K562 (cell line): ENCODE data around the gene SKAP1. TPM values are rescaled to one million over a fixed set of nuclear protein-coding genes. Genes with fewer than 3 reads are reported as not detected.

Source experiments
- AFF1 ChIP-seq, 2 experiments: fragments of 450-650 bp; IDR thresholded peaks; 2 replicates each; pipeline ENCODE4 v1.6.1; 2018; ENCODE audit warnings: mild to moderate bottlenecking in 2 of 2, low read depth in 1 of 2; ENCODE audit not compliant: partially characterized antibody in 2 of 2
- ATF6 ChIP-seq: sonication (generic); formaldehyde crosslinking; IDR thresholded peaks from 2 replicates; pipeline ENCODE4 v1.4.0; 2020; ENCODE audit warnings: mild to moderate bottlenecking, missing genetic modification reagents
- ATF7 ChIP-seq: fragments of 450-650 bp; IDR thresholded peaks from 2 replicates; pipeline ENCODE4 v1.7.1; 2014; ENCODE audit warnings: mild to moderate bottlenecking, moderate library complexity
- CREB1 ChIP-seq, 2 experiments: sonication (generic) in 1 of 2; formaldehyde crosslinking in 1 of 2; IDR thresholded peaks; 2 replicates each; pipeline versions ENCODE4 v1.6.1 to v1.8.0; 2012 to 2022; ENCODE audit warnings: inconsistent platforms in 1 of 2, mild to moderate bottlenecking in 1 of 2, missing genetic modification reagents in 1 of 2, moderate library complexity in 1 of 2
- EP300 ChIP-seq: IDR thresholded peaks from 2 replicates; pipeline ENCODE4 v1.6.1; 2012; ENCODE audit warnings: low read length, improper control_type of control experiment
- MTA1 ChIP-seq: fragments of 450-650 bp; IDR thresholded peaks from 2 replicates; pipeline ENCODE4 v1.6.1; 2017; ENCODE audit warnings: borderline replicate concordance
- MTA2 ChIP-seq: fragments of 450-650 bp; IDR thresholded peaks from 2 replicates; pipeline ENCODE4 v1.6.1; 2016; ENCODE audit warnings: low read depth
- PHF8 ChIP-seq: fragments of 200-600 bp; sonication (generic); IDR thresholded peaks from 2 replicates; pipeline ENCODE4 v1.6.1; 2012; ENCODE audit warnings: mixed run types, mild to moderate bottlenecking, inconsistent platforms, low read length, moderate library complexity, borderline replicate concordance
- SOX6 ChIP-seq: fragments of 450-650 bp; IDR thresholded peaks from 2 replicates; pipeline ENCODE4 v1.6.1; 2014; ENCODE audit warnings: mild to moderate bottlenecking
- ZBTB11 ChIP-seq, 3 experiments: fragments of 200-800 bp in 1 of 3; fragments of 250-450 bp in 1 of 3; fragments of 450-650 bp in 1 of 3; sonication (Bioruptor Pico) in 1 of 3; sonication (Bioruptor generic) in 1 of 3; formaldehyde crosslinking in 1 of 3; IDR thresholded peaks; 2 replicates each; pipeline versions ENCODE4 v1.6.1 to v1.8.0; 2016 to 2022; ENCODE audit warnings: mild to moderate bottlenecking in 2 of 3, missing genetic modification characterization in 2 of 3, missing compliant biosample characterization in 1 of 3, moderate library complexity in 1 of 3
- ZNF316 ChIP-seq: fragments of 450-650 bp; IDR thresholded peaks from 2 replicates; pipeline ENCODE4 v1.6.1; 2016
- ZNF324 ChIP-seq: fragments of 250-450 bp; sonication (Bioruptor Pico); IDR thresholded peaks from 2 replicates; pipeline ENCODE4 v1.4.0; 2020; ENCODE audit warnings: mild to moderate bottlenecking
- ZSCAN32 ChIP-seq: fragments of 450-650 bp; formaldehyde crosslinking; IDR thresholded peaks from 2 replicates; pipeline ENCODE4 v1.4.0; 2020; ENCODE audit warnings: mild to moderate bottlenecking, moderate library complexity
- polyA plus RNA-seq, 8 experiments: library from polyadenylated mRNA; depleted of rRNA in 4 of 8; stranded (reverse) in 5 of 8; unstranded in 3 of 8; fragments of >200 nt; fragmentation: Nextera tagmentation in 2 of 8; fragmentation: Illumina TruSeq in 1 of 8; extraction: Ambion mirVana in 2 of 8; extraction: Trizol in 1 of 8; gene quantifications; 2 replicates each; pipeline versions ENCODE4 v1.2.1 to v1.2.3, GENCODE V29; 2011 to 2014; ENCODE audit warnings: inconsistent platforms in 1 of 8, missing spikeins in 1 of 8
- total RNA-seq, 7 experiments: library from RNA; depleted of rRNA in 6 of 7; stranded (reverse); fragments of >200 nt in 6 of 7; fragmentation: Illumina TruSeq in 2 of 7; extraction: Trizol in 2 of 7; gene quantifications; 2 replicates each; pipeline versions ENCODE4 v1.2.1 to v1.2.3, GENCODE V29; 2011 to 2021; ENCODE audit warnings: low replicate concordance in 1 of 7

SKAP1 gene
- total and polyA plus RNA-seq, 9 of the 15 experiments (the other 6 are each of a cell fraction or from before 2014, with no cell fraction given): 0.06 to 0.80 (median 0.10) TPM; not detected in 4

GRCh38 chr17:48478224-48479013 is 48.4 kb upstream of the SKAP1 start (continued):
- TF ChIP-seq ATF6 (CRISPR knock-in tag): peak; percentile 44; the same call in 1 of the 2 replicates
- peak; percentile 96 for TF ChIP-seq SOX6
- peak; percentile 59; the same call in 1 of the 2 replicates for TF ChIP-seq MTA1
- no peak for TF ChIP-seq ZNF324 (CRISPR knock-in tag)
- TF ChIP-seq ZSCAN32 (CRISPR knock-in tag): no peak
- TF ChIP-seq ZBTB11 (CRISPR knock-in tag; IDR thresholded peaks at IDR 0.05): 0 out of 6 replicates have a peak, but pooled peaks of 1 of the 3 experiments have one; percentile 34
- peak; percentile 60 for TF ChIP-seq CREB1 (IDR thresholded peaks at IDR 0.05)
- TF ChIP-seq CREB1 (CRISPR knock-in tag; IDR thresholded peaks at IDR 0.05): no peak; the same call in 1 of the 2 replicates
- TF ChIP-seq ATF7: peak; percentile 94
- TF ChIP-seq ZNF316: peak; percentile 11; the same call in 1 of the 2 replicates
- TF ChIP-seq MTA2: peak; percentile 69
- no peak for TF ChIP-seq PHF8
- TF ChIP-seq AFF1 (IDR thresholded peaks at IDR 0.05; ENCODE audit: low read depth in 1 of 2, partially characterized antibody in 2 of 2): peak in 1 of 2 experiments; percentile 85
- TF ChIP-seq EP300: peak; percentile 90
